H9 (cell line): Measurements from ENCODE around the gene LRRC58. TPM values are rescaled to one million over a fixed set of nuclear protein-coding genes. Genes with fewer than 3 reads are reported as not detected.

Source experiments
- DNase-seq: peaks from one replicate; pipeline ENCODE4 v3.0.0-alpha.2; 2017
- H2AFZ ChIP-seq: one replicate; pipeline ENCODE4 v1.6.1; 2013; ENCODE audit warnings: mild to moderate bottlenecking, low read length, control low read depth, moderate library complexity
- H2AK5ac ChIP-seq: 2 replicates; pipeline ENCODE4 v1.6.1; 2013; ENCODE audit warnings: low read length, control low read depth, mixed read lengths; ENCODE audit not compliant: insufficient read length
- H2BK120ac ChIP-seq: one replicate; pipeline ENCODE4 v1.6.1; 2013; ENCODE audit warnings: low read depth, mild to moderate bottlenecking, low read length, control low read depth, inconsistent platforms; ENCODE audit not compliant: poor library complexity, severe bottlenecking
- H2BK12ac ChIP-seq: 2 replicates; pipeline ENCODE4 v1.6.1; 2013; ENCODE audit warnings: low read length, control low read depth, mixed read lengths, low read depth; ENCODE audit not compliant: insufficient read length
- H2BK15ac ChIP-seq: 2 replicates; pipeline ENCODE4 v1.6.1; 2013; ENCODE audit warnings: low read depth, low read length, control low read depth
- H2BK20ac ChIP-seq: one replicate; pipeline ENCODE4 v1.6.1; 2013; ENCODE audit warnings: low read depth, mild to moderate bottlenecking, low read length, control low read depth, inconsistent platforms; ENCODE audit not compliant: poor library complexity, severe bottlenecking
- H2BK5ac ChIP-seq: 2 replicates; pipeline ENCODE4 v1.6.1; 2013; ENCODE audit warnings: low read length, control low read depth, mixed read lengths; ENCODE audit not compliant: insufficient read length
- H3K14ac ChIP-seq: 2 replicates; pipeline ENCODE4 v1.6.1; 2013; ENCODE audit warnings: low read length, control low read depth; ENCODE audit not compliant: insufficient read depth
- H3K18ac ChIP-seq: 2 replicates; pipeline ENCODE4 v1.6.1; 2013; ENCODE audit warnings: low read depth, mild to moderate bottlenecking, mixed read lengths, low read length, control low read depth; ENCODE audit not compliant: insufficient read length
- H3K23ac ChIP-seq: 2 replicates; pipeline ENCODE4 v1.6.1; 2013; ENCODE audit warnings: low read length, control low read depth, mixed read lengths, low read depth; ENCODE audit not compliant: insufficient read length
- H3K23me2 ChIP-seq: 2 replicates; pipeline ENCODE4 v1.6.1; 2013; ENCODE audit warnings: low read depth, mild to moderate bottlenecking, mixed read lengths, low read length, control low read depth; ENCODE audit not compliant: insufficient read length, poor library complexity, severe bottlenecking
- H3K27ac ChIP-seq: 2 replicates; pipeline ENCODE4 v1.5.1; 2013; ENCODE audit warnings: low read length, control low read depth, mixed read lengths, low read depth; ENCODE audit not compliant: insufficient read length
- H3K27me3 ChIP-seq: 2 replicates; pipeline ENCODE4 v1.6.1; 2013; ENCODE audit warnings: low read length, control low read depth, inconsistent platforms; ENCODE audit not compliant: insufficient read depth
- H3K4ac ChIP-seq: 2 replicates; pipeline ENCODE4 v1.6.1; 2013; ENCODE audit warnings: low read depth, mild to moderate bottlenecking, control low read depth, inconsistent platforms, low read length, moderate library complexity
- H3K4me1 ChIP-seq: 2 replicates; pipeline ENCODE4 v1.6.1; 2013; ENCODE audit warnings: low read length, control low read depth, inconsistent platforms; ENCODE audit not compliant: insufficient read depth
- H3K4me2 ChIP-seq: 2 replicates; pipeline ENCODE4 v1.6.1; 2013; ENCODE audit warnings: low read length, control low read depth, mixed read lengths; ENCODE audit not compliant: insufficient read length, insufficient read depth
- H3K56ac ChIP-seq: 2 replicates; pipeline ENCODE4 v1.6.1; 2013; ENCODE audit warnings: low read depth, mild to moderate bottlenecking, mixed read lengths, low read length, control low read depth; ENCODE audit not compliant: insufficient read length
- H3K79me1 ChIP-seq: 2 replicates; pipeline ENCODE4 v1.6.1; 2013; ENCODE audit warnings: low read depth, mild to moderate bottlenecking, moderate library complexity, low read length, control low read depth, inconsistent platforms; ENCODE audit not compliant: insufficient read depth, poor library complexity, severe bottlenecking
- H3K79me2 ChIP-seq: 2 replicates; pipeline ENCODE4 v1.6.1; 2013; ENCODE audit warnings: low read length, control low read depth, inconsistent platforms; ENCODE audit not compliant: insufficient read depth
- H3K9ac ChIP-seq: 2 replicates; pipeline ENCODE4 v1.6.1; 2013; ENCODE audit warnings: low read length, control low read depth, mixed read lengths; ENCODE audit not compliant: insufficient read length; ENCODE audit errors: extremely low read depth
- H3K9me3 ChIP-seq: one replicate; pipeline ENCODE4 v1.6.1; 2013; ENCODE audit warnings: low read depth, low read length, inconsistent platforms; ENCODE audit not compliant: control insufficient read depth
- H3T11ph ChIP-seq: one replicate; pipeline ENCODE4 v1.6.1; 2013; ENCODE audit warnings: mild to moderate bottlenecking, low read length, control low read depth, inconsistent platforms
- H4K20me1 ChIP-seq: one replicate; pipeline ENCODE4 v1.6.1; 2013; ENCODE audit not compliant: control insufficient read depth, insufficient read length, insufficient read depth
- H4K5ac ChIP-seq: 2 replicates; pipeline ENCODE4 v1.6.1; 2013; ENCODE audit warnings: low read depth, mild to moderate bottlenecking, mixed read lengths, low read length, control low read depth; ENCODE audit not compliant: insufficient read length
- H4K8ac ChIP-seq: replicated peaks from 2 replicates; pipeline ENCODE4 v1.6.1; 2013; ENCODE audit warnings: low read length, control low read depth, mixed read lengths, low read depth; ENCODE audit not compliant: insufficient read length
- H4K91ac ChIP-seq: 2 replicates; pipeline ENCODE4 v1.6.1; 2013; ENCODE audit warnings: low read depth, mild to moderate bottlenecking, moderate library complexity, mixed read lengths, low read length, control low read depth; ENCODE audit not compliant: insufficient read length
- H3K27ac Mint-ChIP-seq, 3 experiments: 2 replicates in 2 of 3; 3 replicates in 1 of 3; pipeline ENCODE4 v1.8.0; 2020 to 2021; ENCODE audit warnings: mixed read lengths in 3 of 3, mild to moderate bottlenecking in 1 of 3, moderate library complexity in 1 of 3
- H3K27me3 Mint-ChIP-seq: 2 replicates; pipeline ENCODE4 v1.8.0; 2021; ENCODE audit warnings: low read depth, mild to moderate bottlenecking, moderate library complexity, mixed read lengths
- H3K36me3 Mint-ChIP-seq, 3 experiments: 2 replicates in 2 of 3; 3 replicates in 1 of 3; pipeline ENCODE4 v1.8.0; 2020 to 2021; ENCODE audit warnings: low read depth in 3 of 3, mixed read lengths in 3 of 3; ENCODE audit not compliant: insufficient read depth in 1 of 3
- H3K4me1 Mint-ChIP-seq, 2 experiments: 2 replicates each; pipeline ENCODE4 v1.8.0; 2020; ENCODE audit warnings: mixed read lengths in 2 of 2
- H3K4me3 Mint-ChIP-seq, 2 experiments: 2 replicates in 1 of 2; 3 replicates in 1 of 2; pipeline ENCODE4 v1.8.0; 2020 to 2021; ENCODE audit warnings: mild to moderate bottlenecking in 2 of 2, mixed read lengths in 2 of 2, moderate library complexity in 1 of 2
- H3K9me3 Mint-ChIP-seq, 2 experiments: 2 replicates in 1 of 2; 3 replicates in 1 of 2; pipeline ENCODE4 v1.8.0; 2020; ENCODE audit warnings: mild to moderate bottlenecking in 2 of 2, mixed read lengths in 2 of 2, moderate library complexity in 1 of 2
- CTCF ChIP-seq: fragments of 200-600 bp; sonication (generic); conservative IDR thresholded peaks from 3 replicates; pipeline ENCODE4 v1.8.0; 2021; ENCODE audit warnings: antibody characterized with exemption, mild to moderate bottlenecking
- WGBS: extraction: QIAGEN DNeasy Blood & Tissue Kit; methylation state at CpG from one replicate; pipeline ENCODE4 v1.1.7; 2013; ENCODE audit warnings: missing lambda C conversion rate, low lambda C conversion rate, mixed read lengths; ENCODE audit not compliant: insufficient read length; ENCODE audit errors: extremely low coverage; 5-methylcytosine and 5-hydroxymethylcytosine counted together
- total RNA-seq: library from RNA; stranded (reverse); gene quantifications from 2 replicates; pipeline ENCODE4 v1.2.1, GENCODE V29; 2021

The LRRC58 gene
- total RNA-seq, 1 experiment from 2014 or later, result 18.2 TPM

GRCh38 chr3:120306519-120307455 lies 42.4 kb downstream of the LRRC58 start:
- H2BK12ac ChIP-seq, result no peak overlapping the region
- H2AFZ ChIP-seq, result no peak overlapping the region
- peaks cover 2% of the 10 kb centered on the region; the same call in 1 of the 2 replicates for H3K27me3 Mint-ChIP-seq
- H3K9me3 Mint-ChIP-seq, result peaks cover 6 to 7% of the 10 kb centered on the region in 2 experiments; a peak in 3 of 5 replicates
- no peak overlapping the region for H3K4ac ChIP-seq
- H3K79me2 ChIP-seq, result no peaks in the 10 kb centered on the region
- H4K91ac ChIP-seq, result no peak overlapping the region
- no peaks in the 10 kb centered on the region for H3K9me3 ChIP-seq
- H3K27ac ChIP-seq, result no peak overlapping the region
- no peak overlapping the region for H3K23ac ChIP-seq
- no peak overlapping the region for H3K18ac ChIP-seq
- peaks cover 0 to 3% (median 2%) of the 10 kb centered on the region in 3 experiments; a peak in 1 of 7 replicates for H3K36me3 Mint-ChIP-seq
- no peak for TF ChIP-seq CTCF
- no peaks in the 10 kb centered on the region for H3K4me1 ChIP-seq
- H2AK5ac ChIP-seq, result no peak overlapping the region
- H3K27me3 ChIP-seq, result no peaks in the 10 kb centered on the region
- no peak for DNase-seq
- no peak overlapping the region for H2BK20ac ChIP-seq
- no peak overlapping the region for H2BK15ac ChIP-seq
- no peak overlapping the region for H4K5ac ChIP-seq
- no peak overlapping the region; the same call in 1 of the 2 replicates for H3K14ac ChIP-seq
- peaks cover 0 to 5% of the 10 kb centered on the region in 2 experiments; a peak in 3 of 4 replicates for H3K4me1 Mint-ChIP-seq
- H3K23me2 ChIP-seq, result no peaks in the 10 kb centered on the region
- H3T11ph ChIP-seq, result no peak overlapping the region
- no CpG with 5 or more reads among the region's 72 CpGs for WGBS
- H3K56ac ChIP-seq, result no peak overlapping the region
- no peaks in the 10 kb centered on the region for H3K79me1 ChIP-seq
- no peak overlapping the region for H2BK5ac ChIP-seq
- no peak overlapping the region for H3K4me2 ChIP-seq
- H3K4me3 Mint-ChIP-seq, result no peak overlapping the region
- H4K20me1 ChIP-seq, result no peaks in the 10 kb centered on the region
- no peak overlapping the region for H4K8ac ChIP-seq
- H2BK120ac ChIP-seq, result no peak overlapping the region
- no peak overlapping the region for H3K9ac ChIP-seq
- no peak overlapping the region for H3K27ac Mint-ChIP-seq
